MCF 10A (cell line): ENCODE results near the gene LRRN2. TPM values are rescaled to one million over a fixed set of nuclear protein-coding genes. Genes with fewer than 3 reads are reported as not detected.

ENCODE experiments used
- Bru-seq: library from RNA; stranded (reverse); fragments of 400-500 nt; gene quantifications from one replicate; lab custom pipeline; 2021; lab: Mats Ljungman, UMichigan
- BruChase-seq, 2 experiments: library from RNA; stranded (reverse); fragments of 400-500 nt; gene quantifications; one replicate each; lab custom pipeline; 2021; lab: Mats Ljungman, UMichigan
- BruUV-seq: library from RNA; stranded (reverse); fragments of 400-500 nt; replicated peaks from 2 replicates; lab custom pipeline; 2021; lab: Mats Ljungman, UMichigan
- CTCF ChIA-PET: fragments of 300-600 bp; sonication (Branson Sonifier 250); formaldehyde crosslinking; extraction: SDS; loops from one replicate; lab custom pipeline; 2021; ENCODE audit warnings: antibody characterized with exemption, inconsistent platforms; lab: Yijun Ruan, JAX
- POLR2A ChIA-PET: fragments of 300-600, 350-650 bp; sonication (Branson Sonifier 250); formaldehyde crosslinking; extraction: SDS; loops from one replicate; lab custom pipeline; 2020; ENCODE audit warnings: antibody characterized with exemption, inconsistent platforms; lab: Yijun Ruan, JAX
- DNase-seq: peaks from one replicate; pipeline ENCODE4 v3.0.0-alpha.2; 2018; ENCODE audit not compliant: unreplicated experiment
- H3K27ac Mint-ChIP-seq: one replicate; pipeline ENCODE4 v1.8.0; 2022; ENCODE audit warnings: mild to moderate bottlenecking, low read depth, mixed read lengths; ENCODE audit not compliant: unreplicated experiment
- H3K27me3 Mint-ChIP-seq: one replicate; pipeline ENCODE4 v1.8.0; 2022; ENCODE audit warnings: mixed read lengths; ENCODE audit not compliant: insufficient read depth, unreplicated experiment
- H3K36me3 Mint-ChIP-seq: one replicate; pipeline ENCODE4 v1.8.0; 2022; ENCODE audit warnings: mild to moderate bottlenecking, moderate library complexity, mixed read lengths; ENCODE audit not compliant: insufficient read depth, unreplicated experiment
- H3K4me1 Mint-ChIP-seq: one replicate; pipeline ENCODE4 v1.8.0; 2022; ENCODE audit warnings: mixed read lengths; ENCODE audit not compliant: insufficient read depth, unreplicated experiment
- H3K4me3 Mint-ChIP-seq: one replicate; pipeline ENCODE4 v1.8.0; 2022; ENCODE audit warnings: mild to moderate bottlenecking, moderate library complexity, mixed read lengths; ENCODE audit not compliant: unreplicated experiment
- H3K9me3 Mint-ChIP-seq: one replicate; pipeline ENCODE4 v1.8.0; 2022; ENCODE audit warnings: mixed read lengths; ENCODE audit not compliant: unreplicated experiment
- intact Hi-C: fragments of 100-400 bp; cut with micrococcal nuclease; formaldehyde crosslinking; loops from 2 replicates; pipeline ENCODE4 v1.14.1; 2022
- long read RNA-seq: library from polyadenylated mRNA; stranded (forward); transcript quantifications from one replicate; pipeline ENCODE4 v2.0.0, GENCODE V29; 2022
- total RNA-seq: library from RNA; stranded (reverse); gene quantifications from 2 replicates; pipeline ENCODE4 v1.2.3, GENCODE V29; 2022
- TF ChIP-seq, protein P1 (sequence below): fragments of 200-600 bp; IDR thresholded peaks from one replicate; pipeline ENCODE4 v1.8.0; 2022; ENCODE audit warnings: antibody characterized with exemption, mild to moderate bottlenecking; ENCODE audit not compliant: unreplicated experiment

LRRN2 gene
- total RNA-seq (not detected in 2 replicates), Bru-seq, nascent RNA (percentile 5 among the genes with signal in this experiment), BruChase-seq, experiment 1, labeled RNA remaining after a 6-hour chase (not detected), BruChase-seq, experiment 2, labeled RNA remaining after a 2-hour chase (percentile 3 among the genes with signal in this experiment)
- long read RNA-seq = 0 reads

DNA sequence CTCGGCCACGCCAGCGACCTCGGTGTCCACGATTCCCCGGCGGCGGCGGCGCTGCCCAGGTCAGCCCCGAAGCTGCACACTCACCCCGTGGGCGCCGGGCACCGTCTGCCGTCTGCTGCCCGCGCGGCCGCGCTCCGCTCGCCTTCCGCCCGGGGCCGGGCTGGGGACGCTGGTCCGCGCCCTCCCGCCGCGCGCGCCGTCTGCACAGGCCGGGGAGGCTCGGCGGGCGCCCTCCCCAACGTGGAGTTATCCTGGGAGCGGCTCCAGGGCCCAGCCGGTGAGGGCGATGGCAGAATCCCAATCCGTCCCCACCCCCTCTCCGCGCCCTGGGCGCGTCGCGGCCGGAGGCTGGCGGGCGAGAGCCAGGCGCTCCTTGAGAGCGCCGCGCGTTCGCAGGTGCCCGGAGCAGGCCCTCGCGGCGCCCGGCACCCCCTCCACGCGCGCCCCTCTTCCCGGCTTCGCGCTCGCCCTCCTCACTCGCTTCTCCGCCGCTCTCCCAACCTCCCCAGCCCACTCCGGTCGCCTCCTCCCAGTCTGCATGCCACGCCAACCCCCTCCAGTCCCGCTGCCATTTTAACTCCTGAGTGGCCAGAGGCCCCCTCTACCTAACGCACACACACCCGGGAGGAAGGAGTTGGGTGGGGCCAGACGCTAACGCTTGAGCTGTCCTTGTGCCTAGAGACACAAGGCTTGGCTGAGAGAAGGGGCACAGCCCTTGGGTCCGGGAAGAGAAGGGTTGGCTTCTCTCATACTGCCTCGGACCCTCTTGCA is at the start of gene LRRN2:
LRRN2 (minus strand) TSS at position 503 of the 771 bp plus-strand sequence. CDS start 65,746 bp downstream, outside the sequence.
- no peaks in the 10 kb centered on the region for H3K36me3 Mint-ChIP-seq

DNA sequence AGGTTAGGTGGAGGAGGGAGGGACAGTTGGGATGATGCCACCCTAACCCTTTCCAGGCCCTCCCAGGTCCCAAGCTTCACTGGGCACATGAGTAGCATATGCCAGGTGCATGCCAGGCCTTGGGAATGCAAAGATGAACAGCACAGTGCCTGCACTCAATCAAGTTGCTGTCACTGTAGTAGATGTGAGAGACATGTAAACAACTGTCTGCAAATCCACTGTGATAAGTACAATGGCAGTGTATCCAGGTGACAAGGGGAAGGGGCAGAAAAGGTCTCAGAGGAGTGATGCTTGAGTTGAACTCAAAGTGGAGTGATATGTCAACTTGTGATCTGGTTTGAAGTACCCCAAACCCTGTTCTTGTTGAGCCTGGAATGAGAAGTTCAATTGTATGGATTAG is 49.5 kb upstream of the LRRN2 start:
- TF ChIP-seq, protein P1, sequence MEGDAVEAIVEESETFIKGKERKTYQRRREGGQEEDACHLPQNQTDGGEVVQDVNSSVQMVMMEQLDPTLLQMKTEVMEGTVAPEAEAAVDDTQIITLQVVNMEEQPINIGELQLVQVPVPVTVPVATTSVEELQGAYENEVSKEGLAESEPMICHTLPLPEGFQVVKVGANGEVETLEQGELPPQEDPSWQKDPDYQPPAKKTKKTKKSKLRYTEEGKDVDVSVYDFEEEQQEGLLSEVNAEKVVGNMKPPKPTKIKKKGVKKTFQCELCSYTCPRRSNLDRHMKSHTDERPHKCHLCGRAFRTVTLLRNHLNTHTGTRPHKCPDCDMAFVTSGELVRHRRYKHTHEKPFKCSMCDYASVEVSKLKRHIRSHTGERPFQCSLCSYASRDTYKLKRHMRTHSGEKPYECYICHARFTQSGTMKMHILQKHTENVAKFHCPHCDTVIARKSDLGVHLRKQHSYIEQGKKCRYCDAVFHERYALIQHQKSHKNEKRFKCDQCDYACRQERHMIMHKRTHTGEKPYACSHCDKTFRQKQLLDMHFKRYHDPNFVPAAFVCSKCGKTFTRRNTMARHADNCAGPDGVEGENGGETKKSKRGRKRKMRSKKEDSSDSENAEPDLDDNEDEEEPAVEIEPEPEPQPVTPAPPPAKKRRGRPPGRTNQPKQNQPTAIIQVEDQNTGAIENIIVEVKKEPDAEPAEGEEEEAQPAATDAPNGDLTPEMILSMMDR = no peak
- no TSS peak for BruUV-seq
- Mint-ChIP-seq H3K27ac (no peak overlapping the region), H3K36me3 (no peaks in the 10 kb centered on the region), H3K27me3 (peaks cover 75% of the 10 kb centered on the region), H3K4me3 (no peak overlapping the region), H3K9me3 (peaks cover 15% of the 10 kb centered on the region), H3K4me1 (no peaks in the 10 kb centered on the region)
- CTCF ChIA-PET = interaction anchor here (0.8 to 1.1 kb wide), 2 partner anchors 9 to 12 kb away, joined by 3 to 7 read pairs; no protein-coding TSS in a partner anchor
- intact Hi-C loops = no loop called here
- POLR2A ChIA-PET = no interaction called here
- no peak for DNase-seq

More for the DNA sequence above, at the start of gene LRRN2:
- DNase-seq = no peak
- POLR2A ChIA-PET = interaction anchor here (0.6 to 0.8 kb wide), 3 partner anchors 12 to 994 kb away, joined by 3 to 4 read pairs (median 3); no protein-coding TSS in a partner anchor
- CTCF ChIA-PET = interaction anchor here (1.4 to 3.3 kb wide), 3 partner anchors 22 to 122 kb away, joined by 4 to 19 read pairs (median 5); no protein-coding TSS in a partner anchor
- Mint-ChIP-seq H3K27ac (no peak within 1 kb of the TSS), H3K4me1 (no peaks in the 10 kb centered on the region), H3K9me3 (no peaks in the 10 kb centered on the region), H3K27me3 (peaks cover 36% of the 10 kb centered on the region), H3K4me3 (peak within 1 kb of the TSS; percentile 53)
- no TSS peak for BruUV-seq
- intact Hi-C loops = no loop called here
- TF ChIP-seq, protein P1 = no peak

DNA sequence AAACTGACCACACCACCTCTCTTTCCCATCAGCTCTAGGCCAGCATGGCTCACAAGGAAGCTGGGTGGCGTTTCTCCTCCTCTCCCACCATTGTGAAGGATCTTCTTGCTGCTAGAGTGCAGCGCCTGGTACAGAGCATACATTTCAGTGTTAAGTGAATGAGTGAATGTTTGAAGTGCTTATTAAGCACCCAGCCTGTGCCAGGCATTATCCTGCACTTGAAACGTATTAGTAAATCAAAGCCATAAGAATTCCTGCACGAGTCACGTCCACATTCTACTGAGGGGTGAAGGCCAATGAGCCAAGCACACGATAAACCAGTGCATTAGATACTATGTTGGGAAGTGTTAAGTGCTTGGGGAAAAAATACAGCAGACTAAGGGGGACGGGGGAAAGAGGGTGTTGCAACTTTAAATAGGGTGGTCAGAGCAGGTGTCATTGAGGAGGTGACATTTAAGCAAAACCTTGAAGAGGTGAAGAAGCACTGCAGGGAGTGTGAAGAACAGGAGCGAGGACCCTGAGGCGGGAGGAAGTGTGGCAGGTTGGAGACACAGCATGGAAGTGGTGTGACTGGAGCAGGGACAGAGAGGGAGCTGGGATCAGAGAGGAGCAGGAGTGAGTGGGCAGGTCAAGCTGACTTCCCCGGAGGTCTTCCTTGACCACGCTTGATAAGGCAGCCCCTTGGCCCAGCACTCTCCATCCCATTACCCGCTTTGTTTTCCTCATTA is 48.5 kb upstream of the LRRN2 start:
- H3K4me3 Mint-ChIP-seq = no peak overlapping the region
- peaks cover 71% of the 10 kb centered on the region for H3K27me3 Mint-ChIP-seq
- ChIA-PET POLR2A (no interaction called here), CTCF (interaction anchor here (1.1 kb wide), 1 partner anchor 13 kb away, joined by 7 read pairs; no protein-coding TSS in a partner anchor)
- H3K9me3 Mint-ChIP-seq = peaks cover 15% of the 10 kb centered on the region
- H3K36me3 Mint-ChIP-seq = no peaks in the 10 kb centered on the region
- no peak for DNase-seq
- BruUV-seq = no TSS peak
- no peak overlapping the region for H3K27ac Mint-ChIP-seq
- intact Hi-C loops = no loop called here
- TF ChIP-seq, protein P1 = no peak
- no peaks in the 10 kb centered on the region for H3K4me1 Mint-ChIP-seq
